Mesothelial cell of epicardium (in vitro differentiated cells): ENCODE data around the gene SEC24B. TPM values are rescaled to one million over a fixed set of nuclear protein-coding genes. Genes with fewer than 3 reads are reported as not detected.
"Not testable (repeated sequence)": the region's sequence is repeated elsewhere in the genome, so short reads cannot be mapped to it uniquely, and the experiment has no call there.

Source experiments
- DNase-seq, 2 experiments: peaks; one replicate each; pipeline ENCODE4 v3.0.0; 2021; ENCODE audit warnings: low spot score in 2 of 2; ENCODE audit not compliant: unreplicated experiment in 2 of 2
- H3K27ac Mint-ChIP-seq: 2 replicates; pipeline ENCODE4 v1.8.0; 2021; ENCODE audit warnings: mixed read lengths
- H3K27me3 Mint-ChIP-seq: 2 replicates; pipeline ENCODE4 v1.8.0; 2021; ENCODE audit warnings: low read depth, mixed read lengths
- H3K36me3 Mint-ChIP-seq: 2 replicates; pipeline ENCODE4 v1.8.0; 2021; ENCODE audit warnings: mixed read lengths
- H3K4me1 Mint-ChIP-seq: 2 replicates; pipeline ENCODE4 v1.8.0; 2021; ENCODE audit warnings: mixed read lengths
- H3K4me3 Mint-ChIP-seq: 2 replicates; pipeline ENCODE4 v1.8.0; 2021; ENCODE audit warnings: mild to moderate bottlenecking, moderate library complexity, mixed read lengths
- H3K9me3 Mint-ChIP-seq: 2 replicates; pipeline ENCODE4 v1.8.0; 2021; ENCODE audit warnings: mixed read lengths
- CTCF ChIP-seq: fragments of 200-600 bp; sonication (generic); IDR thresholded peaks from one replicate; pipeline ENCODE4 v1.5.0; 2021; ENCODE audit warnings: antibody characterized with exemption; ENCODE audit not compliant: unreplicated experiment
- total RNA-seq: library from RNA; stranded (reverse); gene quantifications from 3 replicates; pipeline ENCODE4 v1.2.1, GENCODE V29; 2021

SEC24B gene
- total RNA-seq, 1 donor from 2014 or later: 52.7 TPM

- Mint-ChIP-seq H3K4me1 (no peaks in the 10 kb centered on the region), H3K36me3 (no peaks in the 10 kb centered on the region), H3K9me3 (peaks cover 20% of the 10 kb centered on the region), H3K27me3 (no peaks in the 10 kb centered on the region), H3K4me3 (no peak overlapping the region), H3K27ac (no peak overlapping the region)
- no peak for DNase-seq
- TF ChIP-seq CTCF: no peak
These were observed 138.5 kb downstream of the SEC24B start for GRCh38 chr4:109572154-109572553.

- no peaks in the 10 kb centered on the region for H3K4me1 Mint-ChIP-seq
- DNase-seq: no peak
- no peaks in the 10 kb centered on the region for H3K36me3 Mint-ChIP-seq
- H3K9me3 Mint-ChIP-seq: peaks cover 20% of the 10 kb centered on the region
- H3K4me3 Mint-ChIP-seq: no peak overlapping the region
- H3K27me3 Mint-ChIP-seq: no peaks in the 10 kb centered on the region
- no peak for TF ChIP-seq CTCF
- H3K27ac Mint-ChIP-seq: no peak overlapping the region
These were observed 140.8 kb downstream of the SEC24B start for GRCh38 chr4:109574443-109574850.

GRCh38 chr4:109574931-109575804 is 141.6 kb downstream of the SEC24B start:
- Mint-ChIP-seq H3K9me3 (peaks cover 20% of the 10 kb centered on the region), H3K27ac (no peak overlapping the region), H3K27me3 (no peaks in the 10 kb centered on the region), H3K4me3 (no peak overlapping the region), H3K4me1 (no peaks in the 10 kb centered on the region), H3K36me3 (no peaks in the 10 kb centered on the region)
- no peak for DNase-seq
- TF ChIP-seq CTCF: no peak

GRCh38 chr4:109576462-109576861 is 142.8 kb downstream of the SEC24B start:
- Mint-ChIP-seq H3K36me3 (no peaks in the 10 kb centered on the region), H3K4me3 (no peak overlapping the region), H3K27me3 (no peaks in the 10 kb centered on the region), H3K9me3 (peaks cover 21% of the 10 kb centered on the region), H3K27ac (no peak overlapping the region), H3K4me1 (no peaks in the 10 kb centered on the region)
- no peak for DNase-seq
- TF ChIP-seq CTCF: no peak

- no peaks in the 10 kb centered on the region for H3K27me3 Mint-ChIP-seq
- H3K36me3 Mint-ChIP-seq: peaks cover 2% of the 10 kb centered on the region
- TF ChIP-seq CTCF: no peak
- H3K4me1 Mint-ChIP-seq: no peaks in the 10 kb centered on the region
- peaks cover 18% of the 10 kb centered on the region for H3K9me3 Mint-ChIP-seq
- no peak overlapping the region for H3K4me3 Mint-ChIP-seq
- DNase-seq: no peak
- H3K27ac Mint-ChIP-seq: no peak overlapping the region
These were observed 145.2 kb downstream of the SEC24B start for GRCh38 chr4:109578846-109579245.

- H3K4me3 Mint-ChIP-seq, H3K4me1 Mint-ChIP-seq, H3K36me3 Mint-ChIP-seq, H3K27ac Mint-ChIP-seq, DNase-seq, H3K27me3 Mint-ChIP-seq: not testable (repeated sequence)
- peaks cover 18% of the 10 kb centered on the region for H3K9me3 Mint-ChIP-seq
These were observed 146.4 kb downstream of the SEC24B start for GRCh38 chr4:109579997-109580396.
